ENCODE measurements around the gene OR52E8.

OR52E8 gene

GRCh38 chr11:5878564-5878963, 21.1 kb upstream of the OR52E8 start:
- no CpG with 5 or more reads among the region's 2 CpGs for WGBS, 2 donors (ENCODE audit: extremely low coverage in 2 of 2, insufficient read length in 2 of 2, insufficient replicate concordance in 1 of 2)
- H2BK15ac ChIP-seq (ENCODE audit: low read length) = no peak overlapping the region
- no peak overlapping the region for H4K91ac ChIP-seq (ENCODE audit: low read depth, low read length, poor library complexity)
- H4K8ac ChIP-seq (ENCODE audit: low read depth, low read length) = no peak overlapping the region
- H2AK5ac ChIP-seq (ENCODE audit: low read depth, low read length) = no peak overlapping the region
- H3K36me3 ChIP-seq (replicated peaks in 1 of 2; ENCODE audit: control insufficient read depth in 2 of 2, insufficient read depth in 2 of 2, low read length in 2 of 2) = no peaks in the 10 kb centered on the region
- H3K27ac ChIP-seq (replicated peaks; ENCODE audit: low read length) = no peak overlapping the region
- no peak overlapping the region for H3K4ac ChIP-seq (ENCODE audit: low read length)
- no peaks in the 10 kb centered on the region for H3K9me3 ChIP-seq (replicated peaks in 1 of 2; ENCODE audit: control insufficient read depth in 2 of 2, insufficient read depth in 1 of 2, low read depth in 1 of 2, low read length in 2 of 2)
- no peak overlapping the region for H2BK120ac ChIP-seq (ENCODE audit: low read depth, low read length)
- H3K18ac ChIP-seq (ENCODE audit: low read length) = no peak overlapping the region
- H3K4me2 ChIP-seq (ENCODE audit: insufficient read depth, low read length, poor library complexity, severe bottlenecking) = no peak overlapping the region
- H3K4me3 ChIP-seq (ENCODE audit: low read length in 2 of 2) = no peak overlapping the region
- no peak overlapping the region for H3K14ac ChIP-seq (ENCODE audit: low read length)
- no peaks in the 10 kb centered on the region for H3K27me3 ChIP-seq (ENCODE audit: control insufficient read depth in 3 of 3, insufficient read depth in 3 of 3, low read depth in 1 of 3, low read length in 3 of 3)
- H3K9ac ChIP-seq (ENCODE audit: low read depth, low read length, poor library complexity) = no peak overlapping the region
- H2BK5ac ChIP-seq (ENCODE audit: low read length) = no peak overlapping the region
- H2AFZ ChIP-seq (ENCODE audit: low read length) = no peak overlapping the region
- H2BK12ac ChIP-seq (ENCODE audit: low read length) = no peak overlapping the region
- no peaks in the 10 kb centered on the region for H3K4me1 ChIP-seq (ENCODE audit: control insufficient read depth in 2 of 2, insufficient read depth in 1 of 2, low read depth in 1 of 2, low read length in 2 of 2)
- DNase-seq (ENCODE audit: low spot score) = no peak
- H3K79me1 ChIP-seq (ENCODE audit: low read depth, low read length) = no peaks in the 10 kb centered on the region
- no peak overlapping the region for H3K23ac ChIP-seq (ENCODE audit: low read depth, low read length, poor library complexity)

DNA sequence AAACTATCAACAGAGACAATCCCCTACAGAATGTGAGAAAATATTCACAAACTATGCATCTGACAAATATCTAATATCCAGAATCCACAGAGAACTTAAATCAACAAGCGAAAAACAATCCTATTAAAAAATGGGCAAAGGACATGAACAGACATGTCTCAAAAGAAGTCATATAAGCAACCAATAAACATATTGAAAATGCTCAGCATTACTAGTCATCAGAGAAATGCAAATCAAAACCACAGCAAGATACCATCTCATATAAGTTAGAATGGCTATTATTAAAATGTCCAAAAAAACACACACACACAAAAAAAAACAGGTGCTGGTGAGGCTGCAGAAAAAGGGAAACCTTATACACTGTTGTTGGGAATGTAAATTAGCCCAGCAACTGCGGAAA, 8.3 kb upstream of the OR52E8 start:
- WGBS, 2 donors (ENCODE audit: extremely low coverage in 2 of 2, insufficient read length in 2 of 2, insufficient replicate concordance in 1 of 2) = no CpG with 5 or more reads among the region's 2 CpGs
- no peak overlapping the region for H2BK120ac ChIP-seq (ENCODE audit: low read depth, low read length)
- H3K4me1 ChIP-seq (ENCODE audit: control insufficient read depth in 2 of 2, insufficient read depth in 1 of 2, low read depth in 1 of 2, low read length in 2 of 2) = no peaks in the 10 kb centered on the region
- no peak for DNase-seq (ENCODE audit: low spot score)
- H3K4ac ChIP-seq (ENCODE audit: low read length) = no peak overlapping the region
- no peak overlapping the region for H3K27ac ChIP-seq (replicated peaks; ENCODE audit: low read length)
- no peaks in the 10 kb centered on the region for H3K9me3 ChIP-seq (replicated peaks in 1 of 2; ENCODE audit: control insufficient read depth in 2 of 2, insufficient read depth in 1 of 2, low read depth in 1 of 2, low read length in 2 of 2)
- H4K91ac ChIP-seq (ENCODE audit: low read depth, low read length, poor library complexity) = no peak overlapping the region
- no peak overlapping the region for H3K18ac ChIP-seq (ENCODE audit: low read length)
- H3K36me3 ChIP-seq (replicated peaks in 1 of 2; ENCODE audit: control insufficient read depth in 2 of 2, insufficient read depth in 2 of 2, low read length in 2 of 2) = no peaks in the 10 kb centered on the region
- H3K14ac ChIP-seq (ENCODE audit: low read length) = no peak overlapping the region
- H3K23ac ChIP-seq (ENCODE audit: low read depth, low read length, poor library complexity) = no peak overlapping the region
- no peaks in the 10 kb centered on the region for H3K79me1 ChIP-seq (ENCODE audit: low read depth, low read length)
- H3K9ac ChIP-seq (ENCODE audit: low read depth, low read length, poor library complexity) = no peak overlapping the region
- H3K4me2 ChIP-seq (ENCODE audit: insufficient read depth, low read length, poor library complexity, severe bottlenecking) = no peak overlapping the region
- H2BK15ac ChIP-seq (ENCODE audit: low read length) = no peak overlapping the region
- no peak overlapping the region for H2BK12ac ChIP-seq (ENCODE audit: low read length)
- no peak overlapping the region for H3K4me3 ChIP-seq (ENCODE audit: low read length in 2 of 2)
- H2BK5ac ChIP-seq (ENCODE audit: low read length) = no peak overlapping the region
- H4K8ac ChIP-seq (ENCODE audit: low read depth, low read length) = no peak overlapping the region
- H2AFZ ChIP-seq (ENCODE audit: low read length) = no peak overlapping the region
- H3K27me3 ChIP-seq (ENCODE audit: control insufficient read depth in 3 of 3, insufficient read depth in 3 of 3, low read depth in 1 of 3, low read length in 3 of 3) = no peaks in the 10 kb centered on the region
- no peak overlapping the region for H2AK5ac ChIP-seq (ENCODE audit: low read depth, low read length)

- DNase-seq (ENCODE audit: low spot score) = no peak
- H3K27me3 ChIP-seq (ENCODE audit: control insufficient read depth in 3 of 3, insufficient read depth in 3 of 3, low read depth in 1 of 3, low read length in 3 of 3) = no peaks in the 10 kb centered on the region
- no peaks in the 10 kb centered on the region for H3K79me1 ChIP-seq (ENCODE audit: low read depth, low read length)
- no peak overlapping the region for H3K9ac ChIP-seq (ENCODE audit: low read depth, low read length, poor library complexity)
- no peak overlapping the region for H4K91ac ChIP-seq (ENCODE audit: low read depth, low read length, poor library complexity)
- WGBS, 2 donors (ENCODE audit: extremely low coverage in 2 of 2, insufficient read length in 2 of 2, insufficient replicate concordance in 1 of 2) = no CpG with 5 or more reads among the region's 1 CpG
- no peak overlapping the region for H2AK5ac ChIP-seq (ENCODE audit: low read depth, low read length)
- H3K4me1 ChIP-seq (ENCODE audit: control insufficient read depth in 2 of 2, insufficient read depth in 1 of 2, low read depth in 1 of 2, low read length in 2 of 2) = no peaks in the 10 kb centered on the region
- H3K14ac ChIP-seq (ENCODE audit: low read length) = no peak overlapping the region
- H3K27ac ChIP-seq (replicated peaks; ENCODE audit: low read length) = no peak overlapping the region
- H3K4ac ChIP-seq (ENCODE audit: low read length) = no peak overlapping the region
- no peak overlapping the region for H2BK120ac ChIP-seq (ENCODE audit: low read depth, low read length)
- H4K8ac ChIP-seq (ENCODE audit: low read depth, low read length) = no peak overlapping the region
- H3K18ac ChIP-seq (ENCODE audit: low read length) = no peak overlapping the region
- no peak overlapping the region for H2BK15ac ChIP-seq (ENCODE audit: low read length)
- H2BK12ac ChIP-seq (ENCODE audit: low read length) = no peak overlapping the region
- no peak overlapping the region for H3K4me3 ChIP-seq (ENCODE audit: low read length in 2 of 2)
- H3K23ac ChIP-seq (ENCODE audit: low read depth, low read length, poor library complexity) = no peak overlapping the region
- no peaks in the 10 kb centered on the region for H3K36me3 ChIP-seq (replicated peaks in 1 of 2; ENCODE audit: control insufficient read depth in 2 of 2, insufficient read depth in 2 of 2, low read length in 2 of 2)
- no peak overlapping the region for H2AFZ ChIP-seq (ENCODE audit: low read length)
- H2BK5ac ChIP-seq (ENCODE audit: low read length) = no peak overlapping the region
- no peaks in the 10 kb centered on the region for H3K9me3 ChIP-seq (replicated peaks in 1 of 2; ENCODE audit: control insufficient read depth in 2 of 2, insufficient read depth in 1 of 2, low read depth in 1 of 2, low read length in 2 of 2)
- no peak overlapping the region for H3K4me2 ChIP-seq (ENCODE audit: insufficient read depth, low read length, poor library complexity, severe bottlenecking)
These were observed 6.5 kb downstream of the OR52E8 start for GRCh38 chr11:5851002-5851401.

GRCh38 chr11:5847711-5848110, 9.8 kb downstream of the OR52E8 start:
- no peaks in the 10 kb centered on the region for H3K9me3 ChIP-seq (replicated peaks in 1 of 2; ENCODE audit: control insufficient read depth in 2 of 2, insufficient read depth in 1 of 2, low read depth in 1 of 2, low read length in 2 of 2)
- H3K4me3 ChIP-seq (ENCODE audit: low read length in 2 of 2) = no peak overlapping the region
- no peaks in the 10 kb centered on the region for H3K27me3 ChIP-seq (ENCODE audit: control insufficient read depth in 3 of 3, insufficient read depth in 3 of 3, low read depth in 1 of 3, low read length in 3 of 3)
- no peak overlapping the region for H3K27ac ChIP-seq (replicated peaks; ENCODE audit: low read length)
- no peak overlapping the region for H3K18ac ChIP-seq (ENCODE audit: low read length)
- no peak overlapping the region for H3K4me2 ChIP-seq (ENCODE audit: insufficient read depth, low read length, poor library complexity, severe bottlenecking)
- no peak overlapping the region for H4K91ac ChIP-seq (ENCODE audit: low read depth, low read length, poor library complexity)
- H2BK15ac ChIP-seq (ENCODE audit: low read length) = no peak overlapping the region
- H2BK5ac ChIP-seq (ENCODE audit: low read length) = no peak overlapping the region
- no peak overlapping the region for H2AK5ac ChIP-seq (ENCODE audit: low read depth, low read length)
- no peak overlapping the region for H3K23ac ChIP-seq (ENCODE audit: low read depth, low read length, poor library complexity)
- H2BK120ac ChIP-seq (ENCODE audit: low read depth, low read length) = no peak overlapping the region
- H3K36me3 ChIP-seq (replicated peaks in 1 of 2; ENCODE audit: control insufficient read depth in 2 of 2, insufficient read depth in 2 of 2, low read length in 2 of 2) = no peaks in the 10 kb centered on the region
- no peak for DNase-seq (ENCODE audit: low spot score)
- no peak overlapping the region for H3K14ac ChIP-seq (ENCODE audit: low read length)
- H4K8ac ChIP-seq (ENCODE audit: low read depth, low read length) = no peak overlapping the region
- H3K9ac ChIP-seq (ENCODE audit: low read depth, low read length, poor library complexity) = no peak overlapping the region
- H2AFZ ChIP-seq (ENCODE audit: low read length) = no peak overlapping the region
- no peak overlapping the region for H2BK12ac ChIP-seq (ENCODE audit: low read length)
- no peaks in the 10 kb centered on the region for H3K4me1 ChIP-seq (ENCODE audit: control insufficient read depth in 2 of 2, insufficient read depth in 1 of 2, low read depth in 1 of 2, low read length in 2 of 2)
- H3K4ac ChIP-seq (ENCODE audit: low read length) = no peak overlapping the region
- H3K79me1 ChIP-seq (ENCODE audit: low read depth, low read length) = no peaks in the 10 kb centered on the region

Measured in neuronal stem cell (in vitro differentiated cells).